ENCODE results near the gene MRPL38.
A peak's percentile ranks its signal among the peaks of the same experiment; 100 is the strongest.

MRPL38 gene

GRCh38 chr17:75917917-75918445 lies 13.3 kb upstream of the MRPL38 start:
- DNase-seq, result no peak

DNA sequence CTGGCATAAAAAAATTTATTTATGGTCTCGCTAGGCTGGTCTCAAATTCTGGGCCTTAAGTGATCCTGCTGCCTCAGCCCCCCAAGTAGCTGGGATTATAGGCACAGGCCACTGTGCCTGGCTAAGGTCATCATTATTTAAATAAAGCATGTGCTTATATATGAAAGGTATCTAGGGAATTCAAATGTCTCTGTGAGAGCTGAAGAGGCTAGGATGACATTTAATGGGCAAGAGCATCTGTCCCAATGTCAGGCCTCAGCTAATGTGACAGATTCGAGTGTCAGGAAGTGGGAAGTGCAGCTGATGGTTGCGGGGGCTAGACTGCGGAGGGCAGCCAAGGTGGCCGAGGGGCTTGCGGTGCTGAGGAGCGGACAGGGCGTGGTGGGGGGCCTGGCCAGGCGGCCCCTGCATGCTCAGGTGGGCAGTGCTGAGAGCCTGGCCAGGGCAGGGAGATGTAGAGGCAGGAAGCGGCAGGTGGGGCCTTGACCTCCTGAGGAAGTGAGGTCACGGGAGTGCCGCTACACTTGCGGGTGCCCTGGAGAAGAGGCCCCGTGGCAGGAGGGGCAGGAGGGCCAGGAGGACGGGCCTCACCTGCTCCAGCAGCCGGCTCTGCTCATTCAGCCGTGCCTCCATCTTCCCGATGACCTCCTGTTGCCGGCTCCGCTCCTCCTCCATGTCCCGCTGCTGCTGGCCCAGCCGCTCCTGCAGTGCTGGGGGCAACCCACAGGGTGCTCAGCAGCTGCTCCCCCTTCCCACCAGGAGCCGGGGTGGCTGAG lies 12.6 kb upstream of the MRPL38 start:
- DNase-seq, result no peak

DNA sequence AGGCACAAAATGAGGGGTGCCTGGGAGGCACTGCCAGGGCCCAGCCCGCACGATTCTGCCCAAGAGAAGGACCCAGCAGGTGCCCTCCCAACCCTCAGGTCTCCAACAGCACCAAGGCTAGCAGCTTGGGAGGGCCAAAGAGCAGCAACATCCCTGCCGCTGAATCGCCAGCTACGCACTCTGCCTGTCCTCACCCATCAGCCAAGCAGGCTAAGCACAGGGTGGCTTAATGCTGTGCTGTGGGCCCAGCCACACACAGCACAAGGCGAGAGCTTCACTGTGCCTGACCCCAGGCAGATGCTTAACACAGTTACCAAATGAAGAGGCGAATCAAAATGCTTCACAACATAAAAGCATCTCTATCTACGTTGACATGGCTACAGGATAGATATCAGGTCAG lies 10.6 kb upstream of the MRPL38 start:
- DNase-seq, result no peak

- DNase-seq, result no peak
These were observed 10.1 kb upstream of the MRPL38 start for GRCh38 chr17:75914643-75915267.

DNA sequence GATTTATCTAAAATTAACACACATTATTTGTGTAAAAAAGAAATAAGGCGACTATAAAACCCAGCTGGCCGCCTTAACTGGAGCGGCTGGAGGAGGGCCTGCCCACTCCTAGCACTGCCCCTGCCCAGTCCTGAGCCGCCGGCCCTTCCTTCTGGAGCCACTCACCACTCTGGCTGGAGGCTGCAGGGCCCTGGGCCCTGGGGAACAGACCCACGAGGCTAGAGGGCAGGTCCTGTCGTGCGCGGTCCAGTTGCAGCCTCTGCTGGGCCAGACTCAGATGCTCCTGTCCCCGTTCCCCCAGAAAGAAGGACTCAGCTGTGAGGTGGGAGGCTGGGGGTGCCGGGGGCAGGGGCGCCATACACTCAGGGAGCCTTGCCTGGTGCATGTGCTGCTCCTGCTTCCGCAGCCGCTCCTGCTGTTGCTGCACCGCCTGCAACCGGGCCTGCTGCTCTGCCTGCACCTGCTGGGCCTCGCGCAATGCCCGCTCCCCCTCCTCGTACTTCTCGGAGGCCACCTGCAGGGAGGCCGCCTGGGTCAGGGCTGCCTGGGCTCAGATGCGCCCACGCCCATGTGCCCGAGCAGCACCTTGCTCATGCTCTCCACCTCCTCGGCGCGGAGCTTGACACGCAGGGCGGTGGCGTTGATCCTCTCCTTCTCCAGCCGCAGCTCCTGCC lies 9.0 kb upstream of the MRPL38 start:
- no peak for DNase-seq

DNA sequence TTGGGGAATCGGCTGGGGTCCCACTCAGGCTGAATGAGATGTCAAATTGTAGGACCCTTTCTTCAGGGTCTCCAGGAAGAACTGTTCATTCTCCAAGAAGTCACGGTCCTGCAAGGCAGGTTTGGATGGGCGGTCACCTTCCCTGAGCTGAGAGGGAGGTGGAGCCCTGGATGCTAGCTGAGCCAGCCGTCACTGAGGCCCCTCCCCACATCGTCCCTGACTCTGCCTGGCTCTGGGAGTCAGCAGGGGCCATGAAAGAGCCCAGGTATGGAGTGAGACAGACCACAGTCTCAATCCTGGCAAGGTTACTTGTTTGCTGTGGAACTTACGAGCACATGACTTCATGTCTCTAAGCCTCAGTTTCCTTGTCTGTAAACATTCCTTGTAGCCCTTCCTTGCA lies 6.0 kb upstream of the MRPL38 start:
- DNase-seq, result no peak

GRCh38 chr17:75909812-75910274 lies 5.2 kb upstream of the MRPL38 start:
- DNase-seq, result peak; percentile 74

DNA sequence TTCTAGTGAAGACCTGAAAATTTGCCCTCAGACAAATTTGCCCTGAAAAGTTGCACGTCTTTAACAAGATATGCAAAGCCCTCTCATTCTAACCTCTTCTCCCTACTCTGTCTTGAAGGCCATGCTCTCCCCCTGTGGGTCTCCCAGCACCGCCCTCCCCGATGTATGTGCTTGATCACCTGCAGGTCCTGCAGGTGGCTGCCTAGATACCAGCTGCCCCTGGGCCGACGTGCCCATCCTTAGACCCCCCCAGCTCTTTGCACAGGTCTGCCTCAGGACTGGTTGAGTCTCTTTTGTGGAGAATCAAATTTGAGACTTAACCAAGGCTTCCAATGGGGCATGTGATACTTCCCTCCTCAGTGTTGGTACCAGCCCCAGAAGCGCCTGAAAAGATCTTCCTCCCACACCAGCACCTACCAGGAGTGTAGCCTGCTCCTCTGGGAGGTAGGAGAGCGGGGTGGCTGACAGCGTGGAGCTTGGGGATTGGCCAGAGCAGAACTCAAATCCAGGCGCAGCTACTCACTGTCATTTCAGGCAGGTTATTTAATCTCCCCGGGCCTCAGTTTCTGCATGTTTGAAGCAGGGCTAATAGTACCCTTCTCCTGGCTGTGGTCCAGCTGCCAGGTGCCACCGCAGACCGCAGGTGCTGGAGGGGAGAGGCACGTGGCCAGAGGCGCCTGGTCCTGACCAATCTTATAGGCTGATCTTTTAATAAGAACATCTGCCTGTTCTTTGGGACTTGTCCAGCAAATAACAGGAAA lies 4.5 kb upstream of the MRPL38 start:
- peak; percentile 78 for DNase-seq

DNA sequence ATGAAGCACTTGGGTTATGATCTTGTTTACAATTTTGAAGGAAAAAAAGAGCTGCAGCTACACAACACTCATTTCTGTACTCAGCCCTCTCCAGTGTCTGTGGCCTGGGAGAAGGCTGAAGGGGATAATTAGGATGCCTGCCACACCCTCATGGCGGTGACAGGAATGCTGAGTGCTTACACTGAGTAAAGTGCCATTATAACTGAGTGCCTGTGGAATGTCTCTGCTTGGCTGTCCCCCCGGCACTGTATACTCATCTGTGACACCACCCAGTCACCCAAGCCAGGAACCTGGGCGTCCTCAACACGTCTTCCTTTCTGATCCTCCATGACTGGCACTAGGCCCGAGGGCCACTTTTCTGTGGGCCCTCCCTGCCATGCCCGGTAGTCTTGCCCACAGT lies 3.5 kb upstream of the MRPL38 start:
- DNase-seq, result no peak

- DNase-seq, result no peak
These were observed 1.6 kb upstream of the MRPL38 start for GRCh38 chr17:75906143-75906884.

- DNase-seq, result no peak
These were observed 2.3 kb downstream of the MRPL38 start for GRCh38 chr17:75902406-75902805.

DNA sequence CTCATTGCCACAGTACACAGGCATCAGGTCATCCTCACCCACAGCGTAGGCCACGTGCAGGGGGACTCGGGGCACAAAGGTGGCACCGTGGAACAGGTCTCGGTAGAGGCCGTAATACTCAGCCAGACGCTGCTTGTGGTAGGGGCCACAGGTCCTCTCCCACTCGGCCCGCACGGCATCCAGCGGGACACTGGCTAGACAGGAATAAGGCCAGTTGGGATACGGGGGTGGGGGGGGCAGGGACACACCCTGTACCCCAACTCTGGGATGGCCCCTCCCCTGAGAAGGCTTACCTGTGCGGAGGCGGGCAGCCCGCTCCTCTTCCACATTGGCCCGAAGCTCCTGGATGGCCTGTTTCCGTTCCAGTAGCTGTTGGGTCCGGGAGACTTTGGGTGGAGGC lies 3.0 kb downstream of the MRPL38 start:
- DNase-seq, result no peak

GRCh38 chr17:75900691-75901533 lies 3.8 kb downstream of the MRPL38 start:
- no peak for DNase-seq

DNA sequence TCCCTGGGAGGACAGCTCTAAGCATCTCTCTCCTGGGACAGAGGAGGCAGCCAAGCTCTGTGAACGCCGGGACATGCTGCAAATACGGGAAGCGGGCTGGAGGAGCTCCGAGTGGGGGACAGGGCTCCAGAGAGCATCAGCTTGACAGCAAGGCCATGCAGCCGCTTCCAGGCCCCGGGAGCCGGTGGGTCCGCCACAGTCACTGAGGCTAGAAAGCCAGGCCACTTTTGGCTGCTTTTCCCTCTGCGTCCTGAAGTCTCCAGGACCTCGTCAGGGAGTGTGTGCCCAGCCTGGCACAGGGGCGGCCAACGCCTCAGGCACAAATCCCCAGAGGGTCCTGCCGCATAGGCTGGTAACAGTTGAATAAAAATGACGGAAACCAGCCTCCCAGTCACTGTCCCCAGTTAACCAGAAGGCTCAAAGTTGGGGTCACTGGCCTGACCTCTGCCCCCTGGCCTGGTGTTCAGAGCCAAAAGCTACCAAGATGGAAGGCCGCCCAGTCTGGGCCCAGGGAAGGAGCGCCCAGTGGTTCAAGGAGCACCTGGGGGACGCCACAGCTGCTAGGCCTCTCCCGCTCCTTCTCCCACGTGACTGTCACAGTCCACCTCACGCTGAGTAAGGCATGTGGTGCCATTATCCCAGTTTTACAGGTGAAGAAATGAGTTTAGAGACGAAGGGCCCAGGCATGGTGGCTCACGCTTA lies 4.8 kb downstream of the MRPL38 start:
- DNase-seq, result no peak

DNA sequence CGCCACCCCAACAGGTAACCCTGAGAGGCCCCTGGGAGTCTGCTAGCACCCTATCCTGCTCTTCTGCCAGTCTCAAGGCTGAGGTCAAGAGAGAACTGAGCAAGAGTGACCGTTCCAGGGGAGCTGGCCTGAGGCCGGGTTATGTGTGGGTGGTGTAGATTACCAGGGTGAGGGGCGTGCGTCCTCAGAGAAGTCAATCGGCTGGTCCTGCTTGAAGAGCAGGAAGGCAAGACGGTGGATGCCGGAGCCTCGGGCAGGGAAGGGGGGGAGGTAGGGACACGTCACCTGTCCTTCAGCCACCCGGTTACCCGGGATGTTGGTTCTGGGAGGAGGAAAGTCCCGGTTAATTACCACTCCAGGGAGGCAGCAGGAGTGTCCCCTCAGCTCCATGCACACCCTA lies 5.3 kb downstream of the MRPL38 start:
- DNase-seq, result no peak

DNA sequence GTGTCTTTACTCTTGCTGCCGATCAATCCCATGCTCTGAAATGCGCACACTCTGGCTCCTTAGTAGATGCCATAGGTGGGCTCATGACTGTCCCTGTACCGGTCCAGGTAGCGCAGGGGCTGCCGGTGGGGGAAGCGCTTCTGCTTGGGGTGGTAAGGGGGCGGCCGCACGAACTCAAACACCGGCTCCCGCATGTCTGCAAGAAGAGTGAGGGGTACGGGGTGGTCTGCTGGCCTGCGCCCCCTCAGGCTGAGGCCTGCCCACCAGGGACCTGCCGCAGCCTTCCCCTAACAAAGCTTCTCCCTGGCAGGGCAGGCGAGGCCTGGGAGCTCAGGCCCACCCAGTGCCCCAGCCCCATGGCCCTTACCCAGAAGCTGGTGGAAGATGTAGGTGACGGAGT lies 5.9 kb downstream of the MRPL38 start:
- no peak for DNase-seq

- no peak for DNase-seq
These were observed 6.6 kb downstream of the MRPL38 start for GRCh38 chr17:75898065-75898464.

DNA sequence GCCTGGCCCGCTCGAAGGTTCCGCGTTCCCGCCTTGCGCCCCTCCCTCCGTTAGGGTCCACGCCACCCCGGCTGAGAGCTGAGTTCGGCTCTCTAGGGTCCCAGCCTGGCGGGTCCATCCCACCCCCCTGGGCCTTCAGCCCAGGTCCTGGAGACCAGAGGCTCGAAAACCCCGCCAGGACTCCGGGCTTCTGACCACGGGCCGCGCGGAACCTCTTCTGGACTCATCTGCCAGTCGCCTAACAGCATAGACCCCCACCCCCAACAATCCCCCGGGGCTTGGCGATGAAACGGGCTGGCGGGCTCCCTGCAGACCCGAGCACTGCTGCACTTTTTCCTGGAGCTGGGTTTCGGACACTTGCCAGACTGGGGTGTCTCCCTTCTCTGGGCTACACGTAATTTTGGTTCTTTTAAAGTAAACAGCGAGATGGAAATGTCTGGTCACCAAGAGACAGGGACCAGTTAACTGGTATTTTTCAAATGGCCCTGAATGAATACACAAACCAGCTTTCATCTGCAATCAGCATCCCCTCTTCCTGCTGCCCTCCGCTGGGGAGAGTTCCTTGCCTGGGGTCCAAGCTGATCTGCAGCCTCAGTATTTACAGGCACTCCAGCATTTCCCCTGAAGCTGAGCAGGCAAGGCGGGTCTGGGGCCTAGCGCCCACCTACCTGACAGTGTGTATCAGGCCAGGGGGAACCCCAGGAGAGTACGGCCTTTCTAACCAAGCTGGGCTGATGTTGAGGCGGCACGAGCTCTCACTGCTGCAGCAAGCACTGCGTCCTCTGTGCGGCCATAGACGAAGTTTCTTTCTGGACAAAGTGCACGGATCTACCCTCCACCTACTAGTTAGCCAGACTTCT lies 7.3 kb downstream of the MRPL38 start:
- DNase-seq, result no peak

GRCh38 chr17:75896415-75897159 lies 8.1 kb downstream of the MRPL38 start, which contains the start of gene TRIM65:
TRIM65 (minus strand) TSS chr17:75896951; CDS start chr17:75896937, 14 bp downstream.
- DNase-seq, result peak; percentile 59

Measured in NCI-H1092 (cell line).